ENCODE data around the gene CENPV.

DNA sequence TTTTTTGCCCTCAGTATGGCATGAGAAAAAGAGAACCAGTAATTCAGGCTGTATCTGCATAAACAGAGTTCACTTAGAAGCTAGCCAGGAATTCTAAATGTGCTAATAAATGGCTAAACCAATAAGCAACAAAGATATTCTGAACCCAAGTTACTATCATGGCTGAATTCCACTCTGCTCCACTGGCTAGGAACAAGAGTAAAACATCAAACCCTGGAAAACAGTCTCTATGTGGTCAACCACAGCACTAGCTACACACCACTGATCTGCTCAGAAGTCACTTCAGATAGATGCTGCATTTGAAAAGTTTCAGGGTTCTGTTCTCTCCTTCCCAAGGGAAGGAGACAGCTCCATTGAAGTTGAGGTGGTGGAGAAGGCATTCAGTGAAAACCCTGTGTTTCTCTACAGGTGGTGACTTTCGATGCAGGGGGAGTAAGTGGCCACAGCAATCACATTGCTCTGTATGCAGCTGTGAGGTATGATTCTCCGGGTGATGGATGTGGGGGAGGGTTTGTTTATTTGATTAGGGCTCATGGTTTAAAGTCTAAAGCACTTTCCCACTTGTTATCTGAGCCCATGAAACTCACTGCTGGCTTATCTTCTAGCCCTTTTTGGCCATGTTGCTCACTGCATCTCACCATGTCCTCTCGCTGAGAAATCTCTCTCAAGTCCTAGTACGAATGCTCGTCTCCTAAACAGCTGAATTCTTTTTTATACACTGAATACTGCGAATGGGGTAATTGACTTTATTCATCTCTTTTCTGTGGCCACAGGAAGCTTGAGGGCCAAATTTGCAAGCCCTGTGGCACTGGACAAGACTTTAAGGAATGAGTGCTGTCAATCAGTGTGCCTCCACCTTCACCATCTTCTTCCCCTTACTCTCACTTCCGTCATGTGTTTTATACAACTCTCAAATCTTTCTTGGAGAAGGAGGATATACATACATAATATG is 39.9 kb downstream of the CENPV start:
- TF ChIP-seq, protein P1, sequence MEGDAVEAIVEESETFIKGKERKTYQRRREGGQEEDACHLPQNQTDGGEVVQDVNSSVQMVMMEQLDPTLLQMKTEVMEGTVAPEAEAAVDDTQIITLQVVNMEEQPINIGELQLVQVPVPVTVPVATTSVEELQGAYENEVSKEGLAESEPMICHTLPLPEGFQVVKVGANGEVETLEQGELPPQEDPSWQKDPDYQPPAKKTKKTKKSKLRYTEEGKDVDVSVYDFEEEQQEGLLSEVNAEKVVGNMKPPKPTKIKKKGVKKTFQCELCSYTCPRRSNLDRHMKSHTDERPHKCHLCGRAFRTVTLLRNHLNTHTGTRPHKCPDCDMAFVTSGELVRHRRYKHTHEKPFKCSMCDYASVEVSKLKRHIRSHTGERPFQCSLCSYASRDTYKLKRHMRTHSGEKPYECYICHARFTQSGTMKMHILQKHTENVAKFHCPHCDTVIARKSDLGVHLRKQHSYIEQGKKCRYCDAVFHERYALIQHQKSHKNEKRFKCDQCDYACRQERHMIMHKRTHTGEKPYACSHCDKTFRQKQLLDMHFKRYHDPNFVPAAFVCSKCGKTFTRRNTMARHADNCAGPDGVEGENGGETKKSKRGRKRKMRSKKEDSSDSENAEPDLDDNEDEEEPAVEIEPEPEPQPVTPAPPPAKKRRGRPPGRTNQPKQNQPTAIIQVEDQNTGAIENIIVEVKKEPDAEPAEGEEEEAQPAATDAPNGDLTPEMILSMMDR (IDR thresholded peaks at IDR 0.05), result no peak
- no peak for TF ChIP-seq POLR2A (IDR thresholded peaks at IDR 0.05)
